HCT116 (cell line): ENCODE data around the gene SYNE1. TPM values are rescaled to one million over a fixed set of nuclear protein-coding genes. Genes with fewer than 3 reads are reported as not detected.

Experiments
- ATAC-seq: fragments of 200-7000 bp; cut with Tn5 transposase; 2 replicates; pipeline ENCODE4 v1.9.1; 2020; ENCODE audit warnings: mild to moderate bottlenecking, moderate library complexity
- BruUV-seq: library from RNA; stranded (reverse); fragments of 400-500 nt; replicated peaks from 2 replicates; lab custom pipeline; 2021; lab: Mats Ljungman, UMichigan
- CTCF ChIA-PET: fragments of 300-600 bp; sonication (Branson Sonifier 250); formaldehyde crosslinking; loops from one replicate; lab custom pipeline; 2021; ENCODE audit warnings: antibody characterized with exemption; lab: Charles Lee
- POLR2A ChIA-PET: fragments of 300-600, 350-600 bp; sonication (Branson Sonifier 250); formaldehyde crosslinking; loops from one replicate; lab custom pipeline; 2021; ENCODE audit warnings: antibody characterized with exemption; lab: Charles Lee
- RAD21 ChIA-PET, 2 experiments: fragments of 300-600 bp; sonication (Branson Sonifier 250); formaldehyde crosslinking; loops; one replicate each; lab custom pipeline; 2023; ENCODE audit warnings: low total read pairs in 2 of 2; ENCODE audit not compliant: uncharacterized antibody in 2 of 2, unreplicated experiment in 2 of 2, low non-redundant PET in 1 of 2; lab: Charles Lee
- DNase-seq: peaks from one replicate; pipeline ENCODE4 v3.0.0-alpha.2; 2010; ENCODE audit warnings: low read depth, low spot score
- H2AFZ ChIP-seq: fragments of 200-600 bp; shearing (Covaris generic), sonication (generic); 2 replicates; pipeline ENCODE4 v1.6.1; 2017; ENCODE audit warnings: low read depth, mixed run types, mixed read lengths, antibody characterized with exemption, low read length; ENCODE audit not compliant: poor library complexity, severe bottlenecking
- H3K27ac ChIP-seq: 2 replicates; pipeline ENCODE4 v1.5.1; 2012; ENCODE audit warnings: low read depth, low read length
- H3K27me3 ChIP-seq: fragments of 200-600 bp; sonication (generic); 2 replicates; pipeline ENCODE4 v1.6.1; 2016; ENCODE audit warnings: mixed run types, low read length, mixed read lengths; ENCODE audit not compliant: insufficient read depth
- H3K36me3 ChIP-seq, 2 experiments: fragments of 200-500 bp in 1 of 2; fragments of 200-600 bp in 1 of 2; sonication (Bioruptor generic) in 1 of 2; sonication (generic) in 1 of 2; 2 replicates each; pipeline versions ENCODE4 v1.5.1 to v1.6.1; 2014 to 2016; ENCODE audit warnings: low read length in 2 of 2, inconsistent platforms in 1 of 2, mixed read lengths in 1 of 2, mixed run types in 1 of 2; ENCODE audit not compliant: insufficient read depth in 2 of 2, control insufficient read depth in 1 of 2
- H3K4me1 ChIP-seq, 2 experiments: fragments of 200-600 bp in 1 of 2; sonication (generic) in 1 of 2; 2 replicates each; pipeline versions ENCODE4 v1.5.1 to v1.6.1; 2012 to 2017; ENCODE audit warnings: low read length in 2 of 2, inconsistent platforms in 1 of 2, mild to moderate bottlenecking in 1 of 2, mixed read lengths in 1 of 2, mixed run types in 1 of 2, moderate library complexity in 1 of 2; ENCODE audit not compliant: insufficient read depth in 2 of 2, control insufficient read depth in 1 of 2
- H3K4me2 ChIP-seq: fragments of 200-600 bp; sonication (generic); 2 replicates; pipeline ENCODE4 v1.6.1; 2017; ENCODE audit warnings: mixed run types, low read length, mixed read lengths
- H3K4me3 ChIP-seq, 2 experiments: fragments of 200-600 bp in 1 of 2; sonication (generic) in 1 of 2; replicated peaks in 1 of 2; 2 replicates each; pipeline ENCODE4 v1.5.1; 2011 to 2016; ENCODE audit warnings: low read length in 2 of 2, control low read depth in 1 of 2, low read depth in 1 of 2, mild to moderate bottlenecking in 1 of 2, mixed read lengths in 1 of 2, mixed run types in 1 of 2
- H3K79me2 ChIP-seq: fragments of 200-600 bp; sonication (generic); 2 replicates; pipeline ENCODE4 v1.6.1; 2017; ENCODE audit warnings: mild to moderate bottlenecking, mixed run types, low read length, moderate library complexity, mixed read lengths; ENCODE audit not compliant: insufficient read depth
- H3K9ac ChIP-seq: fragments of 200-600 bp; sonication (generic); 2 replicates; pipeline ENCODE4 v1.6.1; 2016; ENCODE audit warnings: low read length, mixed read lengths
- H3K9me2 ChIP-seq: fragments of 200-600 bp; sonication (generic), shearing (Covaris generic); 2 replicates; pipeline ENCODE4 v1.6.1; 2017; ENCODE audit warnings: mixed run types, mild to moderate bottlenecking, moderate library complexity; ENCODE audit not compliant: insufficient read depth
- H3K9me3 ChIP-seq, 2 experiments: fragments of 200-500 bp in 1 of 2; fragments of 200-600 bp in 1 of 2; sonication (Bioruptor generic) in 1 of 2; sonication (generic) in 1 of 2; 2 replicates each; pipeline ENCODE4 v1.6.1; 2014 to 2017; ENCODE audit warnings: low read length in 2 of 2, mixed read lengths in 2 of 2, inconsistent platforms in 1 of 2, low read depth in 1 of 2, mild to moderate bottlenecking in 1 of 2, mixed run types in 1 of 2, moderate library complexity in 1 of 2; ENCODE audit not compliant: control insufficient read depth in 1 of 2, insufficient read depth in 1 of 2
- H4K20me1 ChIP-seq: fragments of 200-600 bp; sonication (generic), shearing (Covaris generic); 2 replicates; pipeline ENCODE4 v1.6.1; 2017; ENCODE audit warnings: mixed run types, mild to moderate bottlenecking, moderate library complexity; ENCODE audit not compliant: insufficient read depth
- ATF3 ChIP-seq: IDR thresholded peaks from 2 replicates; pipeline ENCODE4 v1.6.1; 2012
- CTCF ChIP-seq, 3 experiments: fragments of 200-600 bp in 1 of 3; sonication (generic) in 1 of 3; IDR thresholded peaks in 2 of 3; conservative IDR thresholded peaks in 1 of 3; 2 replicates each; pipeline ENCODE4 v1.5.1; 2012 to 2017; ENCODE audit warnings: low read depth in 2 of 3, low read length in 2 of 3, antibody characterized with exemption in 1 of 3, borderline replicate concordance in 1 of 3, control low read depth in 1 of 3, mild to moderate bottlenecking in 1 of 3, mixed read lengths in 1 of 3, mixed run types in 1 of 3, moderate library complexity in 1 of 3; ENCODE audit not compliant: insufficient read depth in 1 of 3
- EGR1 ChIP-seq: IDR thresholded peaks from 2 replicates; pipeline ENCODE4 v1.6.1; 2012; ENCODE audit warnings: low read depth
- EZH2 ChIP-seq: fragments of 200-600 bp; sonication (generic); IDR thresholded peaks from 2 replicates; pipeline ENCODE4 v1.6.1; 2017; ENCODE audit warnings: antibody characterized with exemption, mixed run types
- EZH2phosphoT487 ChIP-seq: fragments of 200-600 bp; IDR thresholded peaks from 2 replicates; pipeline ENCODE4 v1.6.1; 2018; ENCODE audit warnings: antibody characterized with exemption, borderline replicate concordance
- FOSL1 ChIP-seq: IDR thresholded peaks from 2 replicates; pipeline ENCODE4 v1.6.1; 2012; ENCODE audit warnings: low read depth
- SP1 ChIP-seq: IDR thresholded peaks from 2 replicates; pipeline ENCODE4 v1.6.1; 2012; ENCODE audit warnings: low read depth
- YY1 ChIP-seq: IDR thresholded peaks from 2 replicates; pipeline ENCODE4 v1.6.1; 2011; ENCODE audit warnings: low read length, low read depth, moderate library complexity, mild to moderate bottlenecking; ENCODE audit not compliant: insufficient replicate concordance; ENCODE audit errors: extremely low read depth
- ZBTB33 ChIP-seq: IDR thresholded peaks from 2 replicates; pipeline ENCODE4 v1.6.1; 2011; ENCODE audit warnings: mild to moderate bottlenecking, low read length, moderate library complexity; ENCODE audit not compliant: insufficient replicate concordance; ENCODE audit errors: extremely low read depth
- ZFX ChIP-seq: fragments of 450-650 bp; IDR thresholded peaks from 2 replicates; pipeline ENCODE4 v1.6.1; 2017
- ZNF274 ChIP-seq: fragments of 200-500 bp; sonication (Bioruptor generic); IDR thresholded peaks from 2 replicates; pipeline ENCODE4 v1.6.1; 2014; ENCODE audit warnings: mild to moderate bottlenecking, low read depth, low read length, inconsistent platforms
- intact Hi-C: fragments of 100-400 bp; cut with micrococcal nuclease; formaldehyde crosslinking; loops from 2 replicates; pipeline ENCODE4 v1.10.0; 2022
- total RNA-seq: library from RNA; stranded (reverse); gene quantifications from one replicate; pipeline ENCODE4 v1.2.1, GENCODE V29; 2021; ENCODE audit not compliant: unreplicated experiment

SYNE1 gene
- total RNA-seq, 1 experiment from 2014 or later, result 5.4 TPM

- ChIA-PET RAD21 (no interaction called here), POLR2A (no interaction called here), CTCF (no interaction called here)
- Histone ChIP-seq H3K36me3 (no peaks in the 10 kb centered on the region), H3K79me2 (no peaks in the 10 kb centered on the region), H3K9ac (no peak overlapping the region), H2AFZ (no peak overlapping the region), H3K4me2 (no peak overlapping the region), H3K27me3 (no peaks in the 10 kb centered on the region), H3K4me1 (no peaks in the 10 kb centered on the region), H3K27ac (no peak overlapping the region), H3K9me2 (no peaks in the 10 kb centered on the region), H4K20me1 (no peaks in the 10 kb centered on the region), H3K9me3 (no peaks in the 10 kb centered on the region), H3K4me3 (no peak overlapping the region)
- no peak for DNase-seq
- intact Hi-C loops, result no loop called here
- BruUV-seq, result no TSS peak
- ATAC-seq, result no peak
- TF ChIP-seq ZFX (no peak), SP1 (no peak), ATF3 (no peak), CTCF (IDR thresholded peaks at IDR 0.05 in 2 of 3, conservative IDR thresholded peaks at IDR 0.05 in 1 of 3; ENCODE audit: borderline replicate concordance in 1 of 3, insufficient read depth in 1 of 3, low read depth in 2 of 3, low read length in 2 of 3) (no peak), YY1 (no peak), FOSL1 (no peak), ZBTB33 (no peak), EZH2 (no peak), EZH2phosphoT487 (no peak), EGR1 (no peak), ZNF274 (no peak)
- TF ChIP-seq, all 23 proteins: peak for 0
These were observed 452.1 kb downstream of the SYNE1 start for GRCh38 chr6:152184917-152185574.
